IMR-90 (cell line): ENCODE results near the gene MGAT5B. TPM values are rescaled to one million over a fixed set of nuclear protein-coding genes. Genes with fewer than 3 reads are reported as not detected.
A peak's percentile ranks its signal among the peaks of the same experiment; 100 is the strongest.

Experiments used
- ATAC-seq: fragments of 200-7000 bp; cut with Tn5 transposase; 2 replicates; pipeline ENCODE4 v1.9.1; 2020; ENCODE audit warnings: low read depth, mild to moderate bottlenecking, moderate library complexity
- BruUV-seq: library from RNA; stranded (reverse); fragments of 400-500 nt; replicated peaks from 2 replicates; lab custom pipeline; 2021; lab: Mats Ljungman, UMichigan
- CTCF ChIA-PET: fragments of 300-600 bp; formaldehyde crosslinking; extraction: SDS; loops from one replicate; lab custom pipeline; 2021; ENCODE audit warnings: antibody characterized with exemption; lab: Yijun Ruan, JAX
- POLR2A ChIA-PET: fragments of 300-600 bp; sonication (Branson Sonifier 250); formaldehyde crosslinking; loops from one replicate; lab custom pipeline; 2022; ENCODE audit warnings: antibody characterized with exemption; ENCODE audit not compliant: unreplicated experiment; lab: Charles Lee
- DNase-seq: peaks from one replicate; pipeline ENCODE4 v3.0.0; 2013
- H2AFZ ChIP-seq: replicated peaks from 2 replicates; pipeline ENCODE3; 2013; ENCODE audit warnings: low read length, mild to moderate bottlenecking; ENCODE audit not compliant: poor library complexity
- H2AK5ac ChIP-seq: 2 replicates; pipeline ENCODE4 v1.6.1; 2013; ENCODE audit warnings: low read depth, low read length, inconsistent platforms
- H2AK9ac ChIP-seq: replicated peaks from 2 replicates; pipeline ENCODE3; 2013; ENCODE audit warnings: mild to moderate bottlenecking, low read depth, low read length, moderate library complexity; ENCODE audit not compliant: poor library complexity
- H2BK120ac ChIP-seq: 2 replicates; pipeline ENCODE4 v1.6.1; 2013; ENCODE audit warnings: low read depth, low read length, inconsistent platforms
- H2BK15ac ChIP-seq: 3 replicates; pipeline ENCODE4 v1.6.1; 2013; ENCODE audit warnings: low read depth, low read length, inconsistent platforms
- H2BK20ac ChIP-seq: 2 replicates; pipeline ENCODE4 v1.6.1; 2013; ENCODE audit warnings: low read depth, mild to moderate bottlenecking, inconsistent platforms, low read length, moderate library complexity
- H2BK5ac ChIP-seq: 2 replicates; pipeline ENCODE4 v1.6.1; 2013; ENCODE audit warnings: mild to moderate bottlenecking, low read depth, low read length, inconsistent platforms; ENCODE audit not compliant: poor library complexity, severe bottlenecking
- H3K14ac ChIP-seq: replicated peaks from 2 replicates; pipeline ENCODE4 v1.6.1; 2013; ENCODE audit warnings: low read depth, low read length, inconsistent platforms
- H3K18ac ChIP-seq: 2 replicates; pipeline ENCODE4 v1.6.1; 2013; ENCODE audit warnings: low read depth, low read length, control low read depth
- H3K23ac ChIP-seq: 2 replicates; pipeline ENCODE4 v1.6.1; 2013; ENCODE audit warnings: low read depth, low read length, inconsistent platforms
- H3K27ac ChIP-seq: 2 replicates; pipeline ENCODE4 v1.5.1; 2013; ENCODE audit warnings: mild to moderate bottlenecking, control low read depth, low read length; ENCODE audit not compliant: insufficient read depth
- H3K27me3 ChIP-seq: 2 replicates; pipeline ENCODE4 v1.6.1; 2013; ENCODE audit warnings: low read length; ENCODE audit not compliant: control insufficient read depth, insufficient read depth
- H3K36me3 ChIP-seq: 2 replicates; pipeline ENCODE4 v1.6.1; 2013; ENCODE audit warnings: low read length, mixed read lengths; ENCODE audit not compliant: control insufficient read depth, insufficient read depth
- H3K4ac ChIP-seq: 2 replicates; pipeline ENCODE4 v1.6.1; 2013; ENCODE audit warnings: low read depth, low read length, inconsistent platforms
- H3K4me1 ChIP-seq: 2 replicates; pipeline ENCODE4 v1.6.1; 2013; ENCODE audit warnings: low read length, mixed read lengths; ENCODE audit not compliant: control insufficient read depth, insufficient read depth
- H3K4me2 ChIP-seq: 2 replicates; pipeline ENCODE4 v1.6.1; 2013; ENCODE audit warnings: low read depth, mild to moderate bottlenecking, control low read depth, low read length, moderate library complexity
- H3K4me3 ChIP-seq: 2 replicates; pipeline ENCODE4 v1.5.1; 2013; ENCODE audit warnings: low read depth, mild to moderate bottlenecking, control low read depth, low read length, moderate library complexity; ENCODE audit not compliant: insufficient read depth
- H3K56ac ChIP-seq: 2 replicates; pipeline ENCODE4 v1.6.1; 2013; ENCODE audit warnings: low read length, inconsistent platforms; ENCODE audit not compliant: insufficient read depth; ENCODE audit errors: extremely low read depth
- H3K79me1 ChIP-seq, 2 experiments: 2 replicates each; pipeline ENCODE4 v1.6.1; 2013; ENCODE audit warnings: low read length in 2 of 2, inconsistent platforms in 1 of 2, low read depth in 1 of 2
- H3K9ac ChIP-seq: 2 replicates; pipeline ENCODE4 v1.6.1; 2013; ENCODE audit warnings: low read depth, low read length, control low read depth
- H3K9me1 ChIP-seq: 2 replicates; pipeline ENCODE4 v1.6.1; 2013; ENCODE audit warnings: low read length, inconsistent platforms; ENCODE audit not compliant: insufficient read depth
- H3K9me3 ChIP-seq: 2 replicates; pipeline ENCODE4 v1.6.1; 2013; ENCODE audit warnings: low read length; ENCODE audit not compliant: control insufficient read depth, insufficient read depth
- H4K20me1 ChIP-seq: 2 replicates; pipeline ENCODE4 v1.6.1; 2013; ENCODE audit warnings: low read length, inconsistent platforms; ENCODE audit not compliant: insufficient read depth
- H4K5ac ChIP-seq: 2 replicates; pipeline ENCODE4 v1.6.1; 2013; ENCODE audit warnings: mild to moderate bottlenecking, low read depth, low read length, control low read depth
- H4K8ac ChIP-seq, 2 experiments: 2 replicates each; pipeline ENCODE4 v1.6.1; 2013; ENCODE audit warnings: low read depth in 2 of 2, low read length in 2 of 2, control low read depth in 1 of 2, inconsistent platforms in 1 of 2
- H4K91ac ChIP-seq: 2 replicates; pipeline ENCODE4 v1.6.1; 2013; ENCODE audit warnings: low read depth, low read length, inconsistent platforms; ENCODE audit not compliant: insufficient read depth
- BHLHE40 ChIP-seq: fragments of 150-350 bp; IDR thresholded peaks from 2 replicates; pipeline ENCODE4 v1.6.1; 2016; ENCODE audit warnings: mild to moderate bottlenecking, low read depth, low read length
- CEBPB ChIP-seq: IDR thresholded peaks from 2 replicates; pipeline ENCODE4 v1.6.1; 2012; ENCODE audit warnings: low read depth, low read length, improper control_type of control experiment
- CHD1 ChIP-seq: IDR thresholded peaks from 2 replicates; pipeline ENCODE4 v1.6.1; 2012; ENCODE audit warnings: low read depth, low read length, improper control_type of control experiment
- CTCF ChIP-seq: conservative IDR thresholded peaks from 2 replicates; pipeline ENCODE4 v1.5.1; 2012; ENCODE audit warnings: mild to moderate bottlenecking, low read depth, low read length, improper control_type of control experiment
- MAZ ChIP-seq: IDR thresholded peaks from 2 replicates; pipeline ENCODE4 v1.6.1; 2012; ENCODE audit warnings: low read depth, mild to moderate bottlenecking, low read length, improper control_type of control experiment, moderate library complexity, borderline replicate concordance
- MXI1 ChIP-seq: IDR thresholded peaks from 2 replicates; pipeline ENCODE4 v1.6.1; 2012; ENCODE audit warnings: low read depth, mild to moderate bottlenecking, low read length, moderate library complexity, borderline replicate concordance
- NFE2L2 ChIP-seq: fragments of 150-350 bp; IDR thresholded peaks from 2 replicates; pipeline ENCODE4 v1.6.1; 2016; ENCODE audit warnings: low read depth, mild to moderate bottlenecking, low read length
- POLR2A ChIP-seq: IDR thresholded peaks from 2 replicates; pipeline ENCODE4 v1.6.1; 2012; ENCODE audit warnings: mild to moderate bottlenecking, low read depth, low read length
- RCOR1 ChIP-seq: IDR thresholded peaks from 2 replicates; pipeline ENCODE4 v1.6.1; 2012; ENCODE audit warnings: mild to moderate bottlenecking, low read length, improper control_type of control experiment; ENCODE audit not compliant: insufficient replicate concordance
- RFX5 ChIP-seq: IDR thresholded peaks from 2 replicates; pipeline ENCODE4 v1.8.0; 2012; ENCODE audit warnings: low read depth, mild to moderate bottlenecking, low read length, moderate library complexity
- SMC3 ChIP-seq: fragments of 150-350 bp; IDR thresholded peaks from 2 replicates; pipeline ENCODE4 v1.6.1; 2016; ENCODE audit warnings: low read depth, mild to moderate bottlenecking, antibody characterized with exemption, low read length, moderate library complexity
- WGBS, 2 experiments: methylation state at CpG; one replicate each; pipeline versions ENCODE4 v1.1.5 to v1.1.7; 2013; ENCODE audit warnings: missing lambda C conversion rate in 2 of 2; ENCODE audit not compliant: insufficient read length in 1 of 2; ENCODE audit errors: extremely low coverage in 2 of 2; 5-methylcytosine and 5-hydroxymethylcytosine counted together
- dilution Hi-C: fragments of 300-500 bp; cut with HindIII; formaldehyde crosslinking; loops from one replicate; pipeline ENCODE4 v1.14.3; 2018; ENCODE audit warnings: low sequenced_read_pairs; ENCODE audit not compliant: unreplicated experiment
- in situ Hi-C: fragments of 300-500 bp; cut with MboI; formaldehyde crosslinking; loops from 3 replicates; pipeline ENCODE4 v1.14.3; 2019; ENCODE audit warnings: low sequenced_read_pairs, inconsistent platforms, mixed read lengths
- intact Hi-C: fragments of 100-400 bp; cut with micrococcal nuclease; formaldehyde crosslinking; loops from 2 replicates; pipeline ENCODE4 v1.10.0; 2022
- polyA plus RNA-seq, 3 experiments: library from polyadenylated mRNA; depleted of rRNA; stranded (reverse); fragments of >200 nt; gene quantifications; 2 replicates each; pipeline ENCODE4 v1.2.3, GENCODE V29; 2012; ENCODE audit warnings: low replicate concordance in 1 of 3
- total RNA-seq: library from RNA; depleted of rRNA; stranded (reverse); fragments of >200 nt; gene quantifications from 2 replicates; pipeline ENCODE4 v1.2.3, GENCODE V29; 2012
- TF ChIP-seq, protein P1 (sequence below): fragments of 150-350 bp; IDR thresholded peaks from 2 replicates; pipeline ENCODE4 v1.6.1; 2016; ENCODE audit warnings: low read depth, mild to moderate bottlenecking, low read length, moderate library complexity, borderline replicate concordance

The MGAT5B gene
- total and polyA plus RNA-seq, 2 of the 4 experiments (the other 2 are of a cell fraction) = 0.54 to 2.0 TPM

DNA sequence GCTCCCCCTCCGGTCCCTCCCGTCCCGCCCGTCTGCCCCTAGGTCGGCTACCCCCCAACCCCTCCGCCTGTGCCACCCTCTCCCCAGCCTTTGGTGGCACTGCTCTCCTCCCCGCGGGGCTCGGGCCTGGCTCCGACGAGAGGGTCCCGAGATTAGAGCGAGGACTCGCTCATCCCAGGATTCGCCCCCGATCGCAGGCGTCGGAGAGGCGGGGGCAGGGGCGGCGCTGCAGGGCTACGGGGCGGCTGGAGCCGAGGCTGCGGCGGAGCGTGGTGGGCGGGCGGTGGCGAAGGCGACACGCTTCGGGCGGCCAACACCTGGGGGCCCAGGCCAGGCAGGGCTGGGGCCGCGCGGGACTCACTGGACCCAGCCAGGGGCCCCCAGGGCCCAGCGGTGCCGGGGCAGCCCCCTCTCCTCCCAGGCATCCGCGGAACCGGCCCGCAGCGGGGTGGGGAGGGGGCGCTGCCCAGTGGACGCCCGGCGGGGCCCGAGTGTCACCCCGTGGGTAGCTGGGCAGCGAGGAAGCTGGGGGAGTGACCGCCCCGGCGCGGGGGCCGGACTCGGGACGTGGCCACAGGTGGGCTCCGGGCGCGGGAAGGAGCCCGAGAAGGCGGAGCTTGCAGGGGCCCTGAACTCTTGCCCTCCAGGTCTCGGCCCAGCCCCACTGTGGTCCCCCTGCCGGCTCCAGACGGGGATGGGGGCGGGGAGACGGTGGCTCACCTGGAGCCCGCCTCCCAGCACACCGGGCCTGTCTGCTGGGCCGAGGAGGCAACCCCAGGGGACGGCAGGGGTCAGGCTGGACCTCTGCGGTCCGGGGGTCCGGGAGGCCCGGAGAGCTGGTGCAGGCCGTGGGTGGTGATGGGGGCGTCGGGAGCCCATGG, 1.5 kb downstream of the MGAT5B start (continued):
- no peak for TF ChIP-seq POLR2A
- no peak for TF ChIP-seq MXI1

- POLR2A ChIA-PET = no interaction called here
- H2BK5ac ChIP-seq = no peak overlapping the region
- no peak overlapping the region for H3K56ac ChIP-seq
- no peak overlapping the region for H2AK9ac ChIP-seq
- CTCF ChIA-PET = interaction anchor here (1.6 kb wide), 1 partner anchor 186 kb away, joined by 4 read pairs; no protein-coding TSS in a partner anchor
- no peak for ATAC-seq
- H3K36me3 ChIP-seq = no peaks in the 10 kb centered on the region
- H3K27me3 ChIP-seq = peaks cover 14% of the 10 kb centered on the region
- H3K4ac ChIP-seq = no peak overlapping the region
- H3K9me3 ChIP-seq = no peaks in the 10 kb centered on the region; the same call in 1 of the 2 replicates
- no peak overlapping the region for H4K5ac ChIP-seq
- BruUV-seq = no TSS peak
- peaks cover 0 to 7% of the 10 kb centered on the region in 2 experiments; a peak in 1 of 4 replicates for H3K79me1 ChIP-seq
- dilution Hi-C loops (no loop called here), intact Hi-C loops (no loop called here), in situ Hi-C loops (loop anchor here (25.0 kb wide), 1 partner anchor 367 kb away; no protein-coding TSS in a partner anchor)
- H3K23ac ChIP-seq = no peak overlapping the region
- H2BK20ac ChIP-seq = no peak overlapping the region
- no peak overlapping the region for H3K27ac ChIP-seq
- peak; percentile 12 for DNase-seq
- H2BK120ac ChIP-seq = no peak overlapping the region
- no peak overlapping the region for H2AK5ac ChIP-seq
- no peak overlapping the region for H2AFZ ChIP-seq
- no peak overlapping the region for H3K14ac ChIP-seq
- H3K9me1 ChIP-seq = peaks cover 27% of the 10 kb centered on the region
- no peak overlapping the region for H3K9ac ChIP-seq
- H4K8ac ChIP-seq = no peak overlapping the region
- H4K91ac ChIP-seq = no peak overlapping the region
- H3K4me2 ChIP-seq = no peak overlapping the region
- H4K20me1 ChIP-seq = peaks cover 9% of the 10 kb centered on the region
- 17% methylated on average over 1 of the region's 16 CpGs; no CpG with 5 or more reads in 1 of the 2 experiments for WGBS, 2 experiments
- H3K4me3 ChIP-seq = no peak overlapping the region
- no peak overlapping the region for H2BK15ac ChIP-seq
- H3K18ac ChIP-seq = no peak overlapping the region
- peaks cover 31% of the 10 kb centered on the region for H3K4me1 ChIP-seq
- TF ChIP-seq SMC3 (no peak), POLR2A (no peak), CTCF (no peak), BHLHE40 (no peak), MAZ (no peak), NFE2L2 (no peak), CEBPB (no peak), RCOR1 (no peak), RFX5 (no peak), CHD1 (no peak)
- TF ChIP-seq, protein P1, sequence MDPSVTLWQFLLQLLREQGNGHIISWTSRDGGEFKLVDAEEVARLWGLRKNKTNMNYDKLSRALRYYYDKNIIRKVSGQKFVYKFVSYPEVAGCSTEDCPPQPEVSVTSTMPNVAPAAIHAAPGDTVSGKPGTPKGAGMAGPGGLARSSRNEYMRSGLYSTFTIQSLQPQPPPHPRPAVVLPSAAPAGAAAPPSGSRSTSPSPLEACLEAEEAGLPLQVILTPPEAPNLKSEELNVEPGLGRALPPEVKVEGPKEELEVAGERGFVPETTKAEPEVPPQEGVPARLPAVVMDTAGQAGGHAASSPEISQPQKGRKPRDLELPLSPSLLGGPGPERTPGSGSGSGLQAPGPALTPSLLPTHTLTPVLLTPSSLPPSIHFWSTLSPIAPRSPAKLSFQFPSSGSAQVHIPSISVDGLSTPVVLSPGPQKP = no peak
Measured at GRCh38 chr17:76870377-76870714, 2.1 kb downstream of the MGAT5B start.
